SIG-M5 (cell line): ENCODE results near the gene KCNIP1.

Experiments
- DNase-seq: peaks from one replicate; lab custom pipeline; 2025; lab: John Stamatoyannopoulos, UW

KCNIP1 gene

DNA sequence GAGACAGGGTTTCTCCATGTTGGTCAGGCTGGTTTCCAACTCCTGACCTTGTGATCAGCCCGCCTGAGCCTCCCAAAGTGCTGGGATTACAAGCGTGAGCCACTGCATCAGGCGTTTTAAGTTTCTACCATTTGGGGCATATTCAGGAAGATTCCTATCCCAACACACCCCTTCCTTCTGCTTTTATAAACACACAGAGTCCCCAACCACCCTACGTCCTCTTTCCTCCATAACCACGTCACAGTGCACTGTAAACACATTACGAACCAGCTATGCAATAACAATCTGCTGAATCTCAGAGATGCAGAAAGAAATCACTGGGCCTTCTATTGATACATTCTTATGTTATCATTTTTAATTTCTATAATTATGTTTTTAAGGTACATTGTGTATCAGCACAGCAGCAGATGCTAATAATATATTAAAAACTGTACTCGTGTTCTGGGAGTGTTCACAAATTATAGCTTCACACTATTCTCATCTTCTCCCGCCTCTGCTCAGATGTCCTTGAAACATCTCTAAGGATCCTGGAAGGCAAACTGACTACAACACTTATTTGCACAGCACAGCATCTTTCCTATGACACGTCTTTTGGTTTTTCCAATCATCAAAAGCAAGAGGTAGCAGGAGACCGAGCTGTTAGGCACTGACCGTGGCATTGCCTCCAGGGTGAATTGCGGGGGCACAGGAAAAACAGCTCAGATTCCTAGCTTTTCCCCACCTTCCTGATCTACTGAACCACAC is 60.2 kb downstream of the KCNIP1 start:
- DNase-seq: no peak

DNA sequence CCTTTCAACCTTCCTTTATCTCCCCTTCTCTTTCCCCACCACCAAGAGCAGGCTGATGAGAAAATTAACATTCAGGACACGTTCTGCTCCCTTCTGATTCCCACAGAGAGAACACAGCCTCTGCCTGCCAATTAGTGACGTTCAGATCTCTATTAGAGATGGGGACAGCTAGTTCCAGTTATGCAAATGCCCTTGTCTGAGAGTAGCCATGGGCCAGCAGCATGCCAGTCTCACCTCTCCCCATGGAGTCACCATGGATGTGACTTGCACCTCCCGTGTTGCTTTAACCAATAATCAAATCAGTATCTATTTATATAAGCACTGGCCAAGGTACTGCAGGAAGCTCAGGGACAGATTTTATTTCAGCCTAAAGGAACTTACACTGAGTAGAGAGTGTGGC is 61.3 kb downstream of the KCNIP1 start:
- DNase-seq: no peak

DNA sequence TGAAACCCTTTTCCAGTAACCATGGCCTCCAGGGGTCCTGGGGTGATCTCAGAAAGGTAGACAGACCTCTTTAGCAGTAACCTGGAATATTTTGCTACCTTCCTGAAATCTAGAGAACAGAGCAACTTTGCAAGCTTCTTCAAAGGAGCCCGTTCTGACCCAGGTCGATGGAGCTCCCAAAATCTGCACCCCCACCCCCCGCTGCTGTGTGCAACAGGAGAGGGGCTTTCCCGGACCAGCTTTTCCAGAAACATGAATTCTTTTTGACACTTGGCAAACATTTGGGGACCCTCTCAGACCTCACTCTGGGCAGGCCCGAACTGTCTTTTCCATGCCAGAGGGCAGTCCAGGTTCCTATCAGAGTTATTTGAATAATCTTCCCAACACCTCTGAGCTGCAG is 65.3 kb downstream of the KCNIP1 start:
- DNase-seq: no peak

GRCh38 chr5:170570476-170570875 is 66.7 kb downstream of the KCNIP1 start:
- no peak for DNase-seq

- DNase-seq: no peak
These were observed 67.5 kb downstream of the KCNIP1 start for GRCh38 chr5:170571281-170571731.

GRCh38 chr5:170571875-170572852 is 68.3 kb downstream of the KCNIP1 start:
- no peak for DNase-seq

DNA sequence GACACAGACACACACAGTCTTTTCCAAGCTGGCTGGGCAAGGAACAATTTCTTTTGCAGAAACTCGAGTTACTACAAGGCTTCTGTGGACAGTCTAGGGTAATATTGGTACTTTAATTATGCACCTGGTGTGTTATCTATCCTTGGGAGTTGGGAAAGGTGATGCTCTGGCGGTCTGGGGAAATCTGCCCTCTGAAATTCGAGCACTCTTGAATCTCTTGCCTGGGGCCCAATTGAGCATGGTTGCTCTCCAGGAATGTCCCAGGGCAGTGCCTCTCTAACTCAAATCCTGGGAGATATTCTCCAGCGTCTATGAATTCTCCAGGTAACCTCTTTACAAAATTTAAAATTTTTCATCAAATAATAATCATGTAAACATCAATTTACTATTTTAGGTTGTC is 69.3 kb downstream of the KCNIP1 start:
- no peak for DNase-seq

DNA sequence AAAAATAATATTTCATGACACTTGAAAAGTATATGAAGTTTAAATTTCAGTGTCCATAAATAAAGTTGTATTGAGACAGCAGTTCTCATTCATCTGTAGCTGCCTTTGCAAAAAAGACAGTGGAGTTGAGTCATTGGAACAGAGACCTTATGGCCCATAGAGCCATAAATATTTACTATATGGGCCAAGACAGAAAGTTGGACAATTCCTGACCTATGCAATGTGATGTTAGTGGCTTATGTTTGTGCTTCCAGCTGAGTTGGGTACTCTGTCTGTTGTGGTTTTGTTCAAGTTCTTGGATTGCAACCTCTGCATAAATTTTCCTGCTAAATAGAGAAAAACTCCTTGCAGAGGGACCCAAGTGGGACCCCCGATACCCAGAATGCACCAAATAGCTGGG is 69.8 kb downstream of the KCNIP1 start:
- DNase-seq: no peak

GRCh38 chr5:170576602-170577535 is 73.0 kb downstream of the KCNIP1 start:
- DNase-seq: no peak

- no peak for DNase-seq
These were observed 75.8 kb downstream of the KCNIP1 start for GRCh38 chr5:170579601-170580000.

- no peak for DNase-seq
These were observed 77.4 kb downstream of the KCNIP1 start for GRCh38 chr5:170581211-170581610.

DNA sequence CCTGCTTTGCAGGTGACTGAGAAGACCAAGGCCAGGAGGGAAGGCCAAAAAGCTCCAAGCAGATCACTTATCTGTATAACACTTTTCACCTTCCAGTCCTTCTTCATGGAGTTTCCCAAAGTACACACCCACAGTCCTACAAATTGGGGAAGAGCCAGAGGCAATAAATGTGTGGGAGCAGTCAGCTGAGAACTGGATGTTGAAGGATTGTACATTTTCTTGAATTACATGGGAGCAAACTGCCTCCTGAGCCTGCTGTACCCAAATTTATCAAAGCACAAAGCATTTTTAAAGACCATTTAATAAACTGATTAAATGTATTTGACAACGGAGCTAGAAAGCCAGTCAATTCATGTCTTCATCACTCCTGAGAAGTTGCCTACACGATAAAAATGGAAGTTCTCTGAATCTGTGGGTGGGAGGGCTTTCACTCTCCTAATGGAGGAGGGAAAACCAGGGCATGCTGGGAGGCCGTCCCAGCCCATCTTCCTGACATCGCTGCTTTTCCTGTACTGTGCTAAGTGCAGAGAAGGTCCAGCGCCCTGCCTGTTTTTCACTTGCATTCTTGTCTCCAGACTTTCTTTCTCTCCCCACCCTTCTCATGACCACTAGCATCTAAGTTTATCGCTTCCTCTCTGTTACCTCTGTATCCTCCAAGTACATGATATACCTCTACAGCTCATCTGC is 79.0 kb downstream of the KCNIP1 start:
- DNase-seq: no peak

DNA sequence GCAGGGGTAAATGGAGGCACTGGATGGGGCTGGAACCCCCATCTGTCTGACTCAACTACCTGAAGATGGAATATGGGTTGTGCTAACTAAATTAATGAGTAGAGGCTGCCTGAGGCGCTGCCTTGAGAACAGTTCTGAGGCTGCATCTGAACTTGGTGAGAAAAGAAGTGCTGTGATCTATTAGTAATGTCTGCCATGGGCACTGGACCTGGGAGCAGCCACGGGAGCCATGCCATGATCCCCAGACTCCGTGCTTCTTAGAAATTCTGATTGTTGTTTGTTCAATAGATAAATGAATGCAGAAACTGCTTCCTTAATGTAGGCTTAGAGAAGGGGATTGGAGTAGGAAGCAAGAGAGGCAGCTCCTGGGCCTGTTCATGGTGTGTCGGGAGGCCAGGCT is 80.2 kb downstream of the KCNIP1 start:
- DNase-seq: no peak

DNA sequence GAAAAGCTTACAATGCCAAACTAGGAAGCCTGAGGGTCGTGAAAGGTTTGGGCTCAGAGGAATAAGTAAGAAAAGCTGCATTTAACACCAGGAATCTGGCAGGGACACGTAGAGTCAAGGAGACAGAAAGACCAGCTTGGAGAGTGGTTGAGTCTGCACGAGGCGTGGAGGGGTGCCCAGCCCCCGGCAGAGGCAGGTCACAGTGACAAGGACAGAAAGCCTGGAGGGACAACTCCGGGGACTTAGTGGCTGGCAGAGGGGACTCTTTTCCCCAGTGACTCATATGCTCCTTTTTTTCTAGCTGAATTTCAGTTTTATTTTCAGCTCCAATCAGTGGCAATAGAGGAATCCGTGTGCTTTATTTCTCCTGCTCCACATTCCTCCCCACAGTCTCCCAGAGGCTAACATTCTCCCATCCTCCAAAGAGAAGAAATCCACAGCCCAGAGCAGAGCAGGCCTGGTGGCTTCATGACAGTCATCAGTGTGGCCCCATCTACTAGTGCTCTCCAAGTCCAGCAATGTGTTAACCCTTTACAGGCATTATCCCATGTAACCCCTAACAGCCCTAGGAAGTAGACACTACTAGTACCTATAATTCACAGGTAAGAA is 80.7 kb downstream of the KCNIP1 start:
- DNase-seq: no peak

GRCh38 chr5:170585273-170585948 is 81.6 kb downstream of the KCNIP1 start:
- no peak for DNase-seq

- no peak for DNase-seq
These were observed 84.0 kb downstream of the KCNIP1 start for GRCh38 chr5:170587808-170588207.

DNA sequence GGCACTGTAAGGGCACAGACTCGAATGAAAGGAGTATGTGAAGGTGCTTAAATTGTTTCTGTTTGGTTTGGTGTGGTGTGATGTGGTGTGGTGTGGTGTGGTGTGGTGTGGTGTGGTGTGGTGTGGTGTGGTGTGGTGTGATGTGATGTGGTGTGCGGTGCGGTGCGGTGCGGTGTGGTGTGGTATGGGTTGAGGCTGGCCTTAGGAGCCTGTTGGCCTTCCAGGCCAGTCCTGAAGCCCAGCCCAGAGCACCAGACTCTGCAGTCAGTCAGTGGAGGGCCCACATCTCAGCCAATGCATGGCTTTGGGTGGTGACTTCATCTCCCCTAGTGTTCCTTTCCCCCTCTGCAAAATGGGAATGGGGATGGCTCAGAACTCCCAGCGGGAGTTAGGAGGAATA is 85.8 kb downstream of the KCNIP1 start:
- DNase-seq: no peak

GRCh38 chr5:170590566-170590965 is 86.7 kb downstream of the KCNIP1 start:
- no peak for DNase-seq

DNA sequence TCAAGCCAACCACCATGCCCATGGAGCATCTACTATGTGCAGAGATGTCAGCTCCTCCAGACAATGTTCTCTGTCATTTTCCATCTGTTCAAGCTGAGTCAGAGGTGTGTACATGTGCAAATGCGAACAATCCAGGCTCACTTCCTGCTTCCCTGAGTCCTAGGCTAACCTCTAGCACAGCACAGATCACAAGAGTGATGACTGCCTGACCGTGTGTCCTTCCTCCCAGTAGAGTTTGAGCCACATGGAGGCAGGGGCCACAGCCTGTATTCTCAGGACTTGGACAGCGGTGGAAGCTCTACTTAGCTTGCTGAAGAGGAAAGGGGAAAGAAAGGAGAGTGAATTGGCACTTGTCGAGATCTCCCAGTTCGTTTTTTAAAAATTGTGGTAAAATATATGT is 87.2 kb downstream of the KCNIP1 start:
- no peak for DNase-seq

DNA sequence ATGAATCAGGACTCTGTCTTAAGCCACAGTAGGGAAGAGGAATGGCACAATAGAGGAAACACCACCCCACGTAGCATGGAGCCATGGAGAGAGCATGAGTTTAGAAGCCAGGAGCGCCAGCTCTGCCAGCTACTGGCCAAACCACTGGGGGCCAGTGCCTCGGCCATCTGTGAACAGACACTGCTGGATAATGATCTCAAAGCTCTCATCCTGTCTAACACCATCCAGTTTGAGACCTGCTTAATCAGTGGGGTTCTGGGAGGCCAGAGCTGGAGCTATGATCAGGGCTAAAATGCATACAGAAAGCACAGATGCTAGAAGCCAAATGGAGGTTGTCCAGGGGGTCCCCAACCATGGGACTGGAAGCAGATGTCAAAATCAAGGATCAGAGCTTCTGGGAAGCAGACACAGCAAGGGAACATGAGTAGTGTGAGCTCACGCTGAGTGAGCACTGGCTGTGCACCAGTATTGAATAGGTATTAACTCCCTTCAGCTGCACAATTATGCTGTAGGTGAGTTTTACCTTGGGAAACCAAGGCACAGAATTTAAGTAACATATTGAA is 92.7 kb downstream of the KCNIP1 start:
- DNase-seq: no peak
